Cardiac muscle cell (in vitro differentiated cells and primary cell): ENCODE measurements around the gene MTMR3. TPM values are rescaled to one million over a fixed set of nuclear protein-coding genes. Genes with fewer than 3 reads are reported as not detected.
A peak's percentile ranks its signal among the peaks of the same experiment; 100 is the strongest.

Experiments used
- DNase-seq, 2 donors: peaks; one replicate each; pipeline versions ENCODE4 v3.0.0 to v3.0.0-alpha.2; 2010 to 2017; ENCODE audit warnings: low read depth in 1 of 2, low spot score in 1 of 2
- H3K27ac ChIP-seq: fragments of 200-600 bp; sonication (generic); 2 replicates; pipeline ENCODE4 v1.5.1; 2016
- H3K27me3 ChIP-seq: fragments of 200-600 bp; sonication (generic); 2 replicates; pipeline ENCODE4 v1.6.0; 2016; ENCODE audit warnings: control low read depth
- H3K36me3 ChIP-seq: fragments of 200-600 bp; sonication (generic); 2 replicates; pipeline ENCODE4 v1.5.1; 2016; ENCODE audit warnings: control low read depth
- H3K4me1 ChIP-seq: fragments of 200-600 bp; sonication (generic); 2 replicates; pipeline ENCODE4 v1.8.1; 2017; ENCODE audit warnings: low read depth, mild to moderate bottlenecking, mixed run types
- H3K4me3 ChIP-seq: fragments of 200-600 bp; sonication (generic); 2 replicates; pipeline ENCODE4 v1.5.1; 2016; ENCODE audit warnings: mild to moderate bottlenecking
- H3K9me3 ChIP-seq: fragments of 200-600 bp; sonication (generic); 2 replicates; pipeline ENCODE4 v1.5.1; 2017; ENCODE audit warnings: low read depth, mild to moderate bottlenecking, control low read depth
- polyA plus RNA-seq: library from polyadenylated mRNA; unstranded; fragments of >200 nt; fragmentation: Nextera tagmentation; extraction: Ambion mirVana; gene quantifications from 2 replicates; pipeline ENCODE4 v1.2.1, GENCODE V29; 2016
- total RNA-seq: library from RNA; depleted of rRNA; stranded (reverse); fragments of >200 nt; gene quantifications from 2 replicates; pipeline ENCODE4 v1.2.3, GENCODE V29; 2016
- TF ChIP-seq, protein P1 (sequence below): IDR thresholded peaks from 2 replicates; pipeline ENCODE4 v1.5.1; 2012; ENCODE audit warnings: low read depth, mild to moderate bottlenecking, low read length

MTMR3 gene
- total and polyA plus RNA-seq, 2 experiments from 2014 or later, result 10.1 to 22.0 TPM

DNA sequence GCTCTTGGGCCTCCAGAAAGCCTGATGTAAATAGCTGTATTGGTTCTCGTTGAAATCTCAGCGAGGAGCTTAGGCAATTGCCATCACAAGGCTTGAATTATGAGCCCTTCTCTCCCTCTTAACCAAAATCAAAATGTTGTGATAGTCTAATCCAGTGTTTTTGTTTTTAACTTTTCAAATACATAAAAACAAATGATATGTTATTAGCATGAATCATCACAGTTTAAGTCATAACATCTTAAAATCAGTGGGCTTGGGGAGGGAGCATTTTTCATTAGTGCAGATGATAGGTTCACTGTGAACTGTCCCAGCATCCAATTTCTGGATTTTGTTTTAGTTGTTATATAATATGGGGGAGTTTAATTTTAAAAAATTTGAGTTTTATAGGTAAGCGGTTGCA lies 148.4 kb downstream of the MTMR3 start:
- DNase-seq, result no peak
- Histone ChIP-seq H3K27ac (no peak overlapping the region), H3K4me1 (peaks cover 6% of the 10 kb centered on the region), H3K36me3 (no peaks in the 10 kb centered on the region), H3K27me3 (no peaks in the 10 kb centered on the region), H3K9me3 (no peaks in the 10 kb centered on the region), H3K4me3 (no peak overlapping the region)
- TF ChIP-seq, protein P1, sequence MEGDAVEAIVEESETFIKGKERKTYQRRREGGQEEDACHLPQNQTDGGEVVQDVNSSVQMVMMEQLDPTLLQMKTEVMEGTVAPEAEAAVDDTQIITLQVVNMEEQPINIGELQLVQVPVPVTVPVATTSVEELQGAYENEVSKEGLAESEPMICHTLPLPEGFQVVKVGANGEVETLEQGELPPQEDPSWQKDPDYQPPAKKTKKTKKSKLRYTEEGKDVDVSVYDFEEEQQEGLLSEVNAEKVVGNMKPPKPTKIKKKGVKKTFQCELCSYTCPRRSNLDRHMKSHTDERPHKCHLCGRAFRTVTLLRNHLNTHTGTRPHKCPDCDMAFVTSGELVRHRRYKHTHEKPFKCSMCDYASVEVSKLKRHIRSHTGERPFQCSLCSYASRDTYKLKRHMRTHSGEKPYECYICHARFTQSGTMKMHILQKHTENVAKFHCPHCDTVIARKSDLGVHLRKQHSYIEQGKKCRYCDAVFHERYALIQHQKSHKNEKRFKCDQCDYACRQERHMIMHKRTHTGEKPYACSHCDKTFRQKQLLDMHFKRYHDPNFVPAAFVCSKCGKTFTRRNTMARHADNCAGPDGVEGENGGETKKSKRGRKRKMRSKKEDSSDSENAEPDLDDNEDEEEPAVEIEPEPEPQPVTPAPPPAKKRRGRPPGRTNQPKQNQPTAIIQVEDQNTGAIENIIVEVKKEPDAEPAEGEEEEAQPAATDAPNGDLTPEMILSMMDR, result no peak

GRCh38 chr22:30031764-30032455 lies 148.9 kb downstream of the MTMR3 start:
- H3K27ac ChIP-seq, result peak overlapping the region; percentile 29
- TF ChIP-seq, protein P1, result no peak
- DNase-seq, result no peak

DNA sequence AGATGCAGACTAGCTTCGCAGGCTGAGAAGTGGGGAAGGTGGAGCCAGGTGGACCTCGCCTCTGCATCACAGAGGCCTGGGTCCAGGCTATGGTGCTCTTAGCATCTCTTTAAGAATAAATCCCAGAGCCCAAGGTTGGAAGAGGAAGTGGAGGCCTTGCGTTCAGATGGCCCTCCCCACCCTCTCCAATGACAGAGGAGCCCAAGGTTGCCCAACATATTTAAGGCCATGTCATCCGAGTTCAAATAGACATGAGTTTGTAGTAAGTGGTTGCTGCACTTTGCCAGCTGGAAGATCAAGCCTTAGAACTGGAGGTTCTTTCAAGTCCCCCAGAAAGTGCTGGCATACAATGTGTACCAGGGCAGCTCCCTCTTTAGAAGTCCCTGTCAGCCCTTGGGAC lies 150.2 kb downstream of the MTMR3 start:
- H3K27ac ChIP-seq, result no peak overlapping the region
- no peaks in the 10 kb centered on the region for H3K27me3 ChIP-seq
- DNase-seq, result no peak
- TF ChIP-seq, protein P1, result no peak
- H3K9me3 ChIP-seq, result no peaks in the 10 kb centered on the region
- peaks cover 6% of the 10 kb centered on the region for H3K4me1 ChIP-seq
- H3K36me3 ChIP-seq, result no peaks in the 10 kb centered on the region
- H3K4me3 ChIP-seq, result no peak overlapping the region

More at GRCh38 chr22:30031764-30032455, 148.9 kb downstream of the MTMR3 start:
- H3K4me3 ChIP-seq, result no peak overlapping the region
- H3K36me3 ChIP-seq, result no peaks in the 10 kb centered on the region
- peaks cover 6% of the 10 kb centered on the region for H3K4me1 ChIP-seq
- no peaks in the 10 kb centered on the region for H3K9me3 ChIP-seq
- H3K27me3 ChIP-seq, result no peaks in the 10 kb centered on the region

DNA sequence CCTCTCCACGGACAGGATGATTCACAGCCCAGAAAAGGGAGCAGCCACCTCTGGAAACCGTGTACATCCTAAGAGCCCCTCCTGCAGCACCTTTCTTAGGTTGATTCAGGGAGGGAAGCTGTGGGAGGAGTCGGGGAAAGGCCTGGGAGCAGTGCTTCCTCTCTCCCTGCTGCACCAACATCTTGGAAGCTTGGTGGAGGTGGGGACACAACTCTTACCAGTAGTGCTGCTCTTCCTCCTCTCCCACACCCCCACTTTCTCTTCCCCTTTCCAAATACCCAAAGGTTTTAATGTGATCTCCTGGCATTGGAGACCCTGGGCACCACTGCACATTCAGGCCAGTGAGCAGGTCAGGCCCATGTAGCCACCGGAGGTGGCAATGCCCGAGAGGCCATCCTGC lies 150.9 kb downstream of the MTMR3 start:
- Histone ChIP-seq H3K9me3 (no peaks in the 10 kb centered on the region), H3K36me3 (no peaks in the 10 kb centered on the region), H3K4me3 (no peak overlapping the region), H3K27me3 (no peaks in the 10 kb centered on the region), H3K27ac (no peak overlapping the region), H3K4me1 (peaks cover 6% of the 10 kb centered on the region)
- TF ChIP-seq, protein P1, result no peak
- DNase-seq, result no peak

DNA sequence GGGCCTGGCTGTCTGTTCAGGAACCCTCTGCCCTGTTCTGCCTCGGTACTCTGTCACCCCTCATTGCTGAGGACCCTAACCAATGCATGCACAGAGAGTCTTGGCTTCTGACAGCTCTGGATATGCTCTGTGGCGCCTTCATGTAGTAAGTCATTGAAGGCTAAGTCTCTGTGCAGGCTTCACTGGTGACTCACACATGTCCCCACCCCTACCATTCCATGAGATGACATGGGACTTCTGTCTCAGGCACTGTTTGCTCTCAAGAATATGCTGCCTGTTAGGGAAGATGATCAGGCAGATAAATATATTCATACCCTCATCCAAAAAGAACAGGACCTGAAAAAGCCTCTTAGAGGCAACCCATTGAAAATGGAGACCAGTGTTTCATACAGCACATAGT lies 153.7 kb downstream of the MTMR3 start:
- no peak overlapping the region for H3K27ac ChIP-seq
- TF ChIP-seq, protein P1, result no peak

More for the DNA sequence above, 153.7 kb downstream of the MTMR3 start:
- Histone ChIP-seq H3K9me3 (no peaks in the 10 kb centered on the region), H3K4me1 (no peaks in the 10 kb centered on the region), H3K27me3 (no peaks in the 10 kb centered on the region), H3K36me3 (no peaks in the 10 kb centered on the region), H3K4me3 (no peak overlapping the region)
- no peak for DNase-seq
